HepG2 (cell line): ENCODE data around the gene PIP4K2B. TPM values are rescaled to one million over a fixed set of nuclear protein-coding genes. Genes with fewer than 3 reads are reported as not detected.

ENCODE experiments used
- AKAP8 ChIP-seq: sonication (generic); formaldehyde crosslinking; IDR thresholded peaks from 2 replicates; pipeline ENCODE4 v1.5.1; 2020; ENCODE audit warnings: mild to moderate bottlenecking, missing genetic modification reagents
- CBX2 ChIP-seq, 2 experiments: fragments of 200-600 bp in 1 of 2; sonication (generic); formaldehyde crosslinking in 1 of 2; IDR thresholded peaks; 2 replicates each; pipeline versions ENCODE4 v1.7.0 to v1.8.1; 2018 to 2022; ENCODE audit warnings: low read depth in 2 of 2, low read length in 1 of 2, mild to moderate bottlenecking in 1 of 2, missing genetic modification reagents in 1 of 2
- CENPX ChIP-seq: sonication (generic); formaldehyde crosslinking; IDR thresholded peaks from 2 replicates; pipeline ENCODE4 v1.9.0; 2021; ENCODE audit warnings: mild to moderate bottlenecking, missing genetic modification reagents, moderate library complexity
- ELF4 ChIP-seq: sonication (generic); formaldehyde crosslinking; IDR thresholded peaks from 2 replicates; pipeline ENCODE4 v1.5.0; 2020; ENCODE audit warnings: missing genetic modification reagents, mild to moderate bottlenecking, moderate library complexity, borderline replicate concordance
- ETV5 ChIP-seq: IDR thresholded peaks from 2 replicates; pipeline ENCODE4 v1.6.1; 2018; ENCODE audit warnings: missing biosample characterization, missing genetic modification reagents, inconsistent platforms, borderline replicate concordance
- HOXA5 ChIP-seq: sonication (generic); formaldehyde crosslinking; IDR thresholded peaks from 2 replicates; pipeline ENCODE4 v1.4.0; 2020; ENCODE audit warnings: missing genetic modification reagents
- JUND ChIP-seq: sonication (generic); formaldehyde crosslinking; IDR thresholded peaks from 2 replicates; pipeline ENCODE4 v1.8.0; 2022; ENCODE audit warnings: mild to moderate bottlenecking, missing genetic modification reagents
- MEF2D ChIP-seq: sonication (generic); formaldehyde crosslinking; IDR thresholded peaks from 2 replicates; pipeline ENCODE4 v1.5.1; 2020; ENCODE audit warnings: mild to moderate bottlenecking, missing genetic modification reagents
- MZF1 ChIP-seq: sonication (generic); formaldehyde crosslinking; IDR thresholded peaks from 2 replicates; pipeline ENCODE4 v1.8.1; 2023; ENCODE audit warnings: mild to moderate bottlenecking, missing genetic modification reagents, borderline replicate concordance
- PITX1 ChIP-seq: sonication (generic); formaldehyde crosslinking; IDR thresholded peaks from 2 replicates; pipeline ENCODE4 v1.5.1; 2020; ENCODE audit warnings: mild to moderate bottlenecking, missing genetic modification reagents
- RAD51 ChIP-seq: fragments of 450-650 bp; IDR thresholded peaks from 2 replicates; pipeline ENCODE4 v1.6.1; 2016; ENCODE audit warnings: borderline replicate concordance
- SMAD1 ChIP-seq: sonication (generic); formaldehyde crosslinking; IDR thresholded peaks from 2 replicates; pipeline ENCODE4 v1.4.0; 2020; ENCODE audit warnings: missing genetic modification reagents, low read depth, mild to moderate bottlenecking, borderline replicate concordance
- TBP ChIP-seq: sonication (generic); formaldehyde crosslinking; IDR thresholded peaks from 2 replicates; pipeline ENCODE4 v1.5.0; 2020; ENCODE audit warnings: missing genetic modification reagents
- ZFP62 ChIP-seq: sonication (generic); formaldehyde crosslinking; IDR thresholded peaks from 2 replicates; pipeline ENCODE4 v1.4.0; 2020; ENCODE audit warnings: missing genetic modification reagents
- ZNF232 ChIP-seq: sonication (generic); formaldehyde crosslinking; IDR thresholded peaks from 2 replicates; pipeline ENCODE4 v1.4.0; 2020; ENCODE audit warnings: missing genetic modification reagents, borderline replicate concordance
- ZNF501 ChIP-seq: sonication (generic); formaldehyde crosslinking; IDR thresholded peaks from 2 replicates; pipeline ENCODE4 v1.5.1; 2020; ENCODE audit warnings: mild to moderate bottlenecking, moderate library complexity, missing genetic modification reagents
- ZNF672 ChIP-seq: sonication (generic); formaldehyde crosslinking; IDR thresholded peaks from 2 replicates; pipeline ENCODE4 v1.8.1; 2022; ENCODE audit warnings: missing genetic modification reagents
- ZSCAN12 ChIP-seq: sonication (generic); formaldehyde crosslinking; IDR thresholded peaks from 2 replicates; pipeline ENCODE4 v1.9.0; 2021; ENCODE audit warnings: mild to moderate bottlenecking, missing genetic modification reagents
- polyA plus RNA-seq, 8 experiments: library from polyadenylated mRNA; depleted of rRNA in 3 of 8; stranded (reverse) in 7 of 8; unstranded in 1 of 8; fragments of >200 nt; fragmentation: Illumina TruSeq in 4 of 8; extraction: Trizol in 4 of 8; gene quantifications; 2 replicates each; pipeline versions ENCODE4 v1.2.1 to v1.2.3, GENCODE V29; 2011 to 2016; ENCODE audit warnings: low read depth in 4 of 8, missing spikeins in 1 of 8, mixed read lengths in 1 of 8; ENCODE audit not compliant: insufficient read depth in 1 of 8
- total RNA-seq, 5 experiments: library from RNA; depleted of rRNA; stranded (reverse); fragments of >200 nt; fragmentation: Illumina TruSeq; extraction: Trizol; gene quantifications; 2 replicates each; pipeline ENCODE4 v1.2.3, GENCODE V29; 2016; ENCODE audit warnings: low read depth in 1 of 5
- TF ChIP-seq, protein P1 (sequence below): sonication (generic); formaldehyde crosslinking; IDR thresholded peaks from 2 replicates; pipeline ENCODE4 v1.8.1; 2022; ENCODE audit warnings: mild to moderate bottlenecking, missing genetic modification reagents
- TF ChIP-seq, protein P2 (sequence below): sonication (generic); formaldehyde crosslinking; IDR thresholded peaks from 2 replicates; pipeline ENCODE4 v1.4.0; 2020; ENCODE audit warnings: missing genetic modification reagents, borderline replicate concordance

Gene PIP4K2B
- total and polyA plus RNA-seq, 2 of the 13 experiments (the other 11 are each of a cell fraction or from before 2014, with no cell fraction given) = 20.4 to 54.0 TPM

DNA sequence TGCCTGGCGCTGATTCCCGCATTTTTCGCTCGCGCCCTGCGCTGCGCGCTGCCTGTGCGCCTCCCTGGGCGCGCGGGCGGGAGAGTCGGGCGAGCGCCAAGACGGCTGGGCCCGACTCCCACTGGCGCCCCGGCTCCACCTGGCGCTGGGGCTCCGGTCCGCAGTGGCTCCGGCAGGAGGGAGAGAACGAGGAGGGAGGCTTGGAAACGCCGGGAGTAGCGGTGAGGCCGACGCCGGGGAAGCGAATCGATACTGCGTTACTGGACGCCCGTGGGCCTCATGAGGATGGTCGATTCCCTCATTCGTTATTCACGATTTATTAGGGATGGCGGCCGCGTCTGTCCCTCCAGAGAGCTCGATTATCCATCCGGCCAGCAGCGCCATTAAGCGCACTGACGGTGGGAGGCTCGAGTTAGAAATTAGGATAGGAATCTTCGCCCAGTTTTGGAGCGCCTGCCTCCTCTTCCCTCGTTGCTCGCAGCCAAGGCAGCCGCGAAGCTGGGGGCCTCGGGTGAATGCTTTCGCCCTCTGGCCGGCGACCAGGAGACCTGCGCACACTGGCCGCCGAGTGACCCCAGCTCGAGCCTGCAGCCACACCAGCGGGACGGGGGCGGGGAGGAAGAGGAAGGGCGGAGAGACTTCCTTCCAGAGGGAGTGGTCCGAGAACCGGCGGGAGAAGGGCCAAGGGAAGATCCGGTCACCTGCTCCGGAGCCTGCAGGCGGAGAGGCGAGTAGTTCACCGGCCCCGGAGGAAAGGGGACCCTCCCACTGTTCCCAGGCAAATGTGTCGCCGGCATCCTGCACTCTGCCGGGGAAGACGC is 49.9 kb downstream of the PIP4K2B start (continued):
- TF ChIP-seq, protein P1, sequence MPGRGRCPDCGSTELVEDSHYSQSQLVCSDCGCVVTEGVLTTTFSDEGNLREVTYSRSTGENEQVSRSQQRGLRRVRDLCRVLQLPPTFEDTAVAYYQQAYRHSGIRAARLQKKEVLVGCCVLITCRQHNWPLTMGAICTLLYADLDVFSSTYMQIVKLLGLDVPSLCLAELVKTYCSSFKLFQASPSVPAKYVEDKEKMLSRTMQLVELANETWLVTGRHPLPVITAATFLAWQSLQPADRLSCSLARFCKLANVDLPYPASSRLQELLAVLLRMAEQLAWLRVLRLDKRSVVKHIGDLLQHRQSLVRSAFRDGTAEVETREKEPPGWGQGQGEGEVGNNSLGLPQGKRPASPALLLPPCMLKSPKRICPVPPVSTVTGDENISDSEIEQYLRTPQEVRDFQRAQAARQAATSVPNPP (CRISPR knock-in tag) = peak; percentile 90; the same call in 1 of the 2 replicates
- no peak for TF ChIP-seq CBX2 (IDR thresholded peaks at IDR 0.05; ENCODE audit: low read depth, low read length)
- TF ChIP-seq CBX2 (CRISPR knock-in tag; IDR thresholded peaks at IDR 0.05; ENCODE audit: low read depth) = no peak
- no peak; the same call in 1 of the 2 replicates for TF ChIP-seq ZNF672 (CRISPR knock-in tag)
- TF ChIP-seq MEF2D = no peak
- TF ChIP-seq, protein P2, sequence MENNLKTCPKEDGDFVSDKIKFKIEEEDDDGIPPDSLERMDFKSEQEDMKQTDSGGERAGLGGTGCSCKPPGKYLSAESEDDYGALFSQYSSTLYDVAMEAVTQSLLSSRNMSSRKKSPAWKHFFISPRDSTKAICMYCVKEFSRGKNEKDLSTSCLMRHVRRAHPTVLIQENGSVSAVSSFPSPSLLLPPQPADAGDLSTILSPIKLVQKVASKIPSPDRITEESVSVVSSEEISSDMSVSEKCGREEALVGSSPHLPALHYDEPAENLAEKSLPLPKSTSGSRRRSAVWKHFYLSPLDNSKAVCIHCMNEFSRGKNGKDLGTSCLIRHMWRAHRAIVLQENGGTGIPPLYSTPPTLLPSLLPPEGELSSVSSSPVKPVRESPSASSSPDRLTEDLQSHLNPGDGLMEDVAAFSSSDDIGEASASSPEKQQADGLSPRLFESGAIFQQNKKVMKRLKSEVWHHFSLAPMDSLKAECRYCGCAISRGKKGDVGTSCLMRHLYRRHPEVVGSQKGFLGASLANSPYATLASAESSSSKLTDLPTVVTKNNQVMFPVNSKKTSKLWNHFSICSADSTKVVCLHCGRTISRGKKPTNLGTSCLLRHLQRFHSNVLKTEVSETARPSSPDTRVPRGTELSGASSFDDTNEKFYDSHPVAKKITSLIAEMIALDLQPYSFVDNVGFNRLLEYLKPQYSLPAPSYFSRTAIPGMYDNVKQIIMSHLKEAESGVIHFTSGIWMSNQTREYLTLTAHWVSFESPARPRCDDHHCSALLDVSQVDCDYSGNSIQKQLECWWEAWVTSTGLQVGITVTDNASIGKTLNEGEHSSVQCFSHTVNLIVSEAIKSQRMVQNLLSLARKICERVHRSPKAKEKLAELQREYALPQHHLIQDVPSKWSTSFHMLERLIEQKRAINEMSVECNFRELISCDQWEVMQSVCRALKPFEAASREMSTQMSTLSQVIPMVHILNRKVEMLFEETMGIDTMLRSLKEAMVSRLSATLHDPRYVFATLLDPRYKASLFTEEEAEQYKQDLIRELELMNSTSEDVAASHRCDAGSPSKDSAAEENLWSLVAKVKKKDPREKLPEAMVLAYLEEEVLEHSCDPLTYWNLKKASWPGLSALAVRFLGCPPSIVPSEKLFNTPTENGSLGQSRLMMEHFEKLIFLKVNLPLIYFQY (CRISPR knock-in tag) = no peak
- TF ChIP-seq SMAD1 (CRISPR knock-in tag) = no peak
- peak; percentile 54; the same call in 1 of the 2 replicates for TF ChIP-seq ELF4 (CRISPR knock-in tag)
- TF ChIP-seq ZNF232 (CRISPR knock-in tag) = peak; percentile 92
- TF ChIP-seq RAD51 = no peak
- TF ChIP-seq PITX1 (CRISPR knock-in tag) = peak; percentile 74
- peak; percentile 61; the same call in 1 of the 2 replicates for TF ChIP-seq ZNF501
- no peak for TF ChIP-seq CENPX (CRISPR knock-in tag)
- TF ChIP-seq AKAP8 (CRISPR knock-in tag) = peak; percentile 59
- TF ChIP-seq ZFP62 = no peak
- TF ChIP-seq HOXA5 (CRISPR knock-in tag) = peak; percentile 81; the same call in 1 of the 2 replicates
- no peak; the same call in 1 of the 2 replicates for TF ChIP-seq TBP (CRISPR knock-in tag)
- TF ChIP-seq JUND (CRISPR knock-in tag) = no peak
- no peak for TF ChIP-seq MZF1 (CRISPR knock-in tag)
- peak; percentile 97 for TF ChIP-seq ETV5 (CRISPR knock-in tag)
- no peak; the same call in 1 of the 2 replicates for TF ChIP-seq ZSCAN12
